ENCODE data around the gene MB. TPM values are rescaled to one million over a fixed set of nuclear protein-coding genes. Genes with fewer than 3 reads are reported as not detected.
A peak's percentile ranks its signal among the peaks of the same experiment; 100 is the strongest.

MB gene
- total RNA-seq, 2 donors from 2014 or later = 0.24 to 0.69 TPM

DNA sequence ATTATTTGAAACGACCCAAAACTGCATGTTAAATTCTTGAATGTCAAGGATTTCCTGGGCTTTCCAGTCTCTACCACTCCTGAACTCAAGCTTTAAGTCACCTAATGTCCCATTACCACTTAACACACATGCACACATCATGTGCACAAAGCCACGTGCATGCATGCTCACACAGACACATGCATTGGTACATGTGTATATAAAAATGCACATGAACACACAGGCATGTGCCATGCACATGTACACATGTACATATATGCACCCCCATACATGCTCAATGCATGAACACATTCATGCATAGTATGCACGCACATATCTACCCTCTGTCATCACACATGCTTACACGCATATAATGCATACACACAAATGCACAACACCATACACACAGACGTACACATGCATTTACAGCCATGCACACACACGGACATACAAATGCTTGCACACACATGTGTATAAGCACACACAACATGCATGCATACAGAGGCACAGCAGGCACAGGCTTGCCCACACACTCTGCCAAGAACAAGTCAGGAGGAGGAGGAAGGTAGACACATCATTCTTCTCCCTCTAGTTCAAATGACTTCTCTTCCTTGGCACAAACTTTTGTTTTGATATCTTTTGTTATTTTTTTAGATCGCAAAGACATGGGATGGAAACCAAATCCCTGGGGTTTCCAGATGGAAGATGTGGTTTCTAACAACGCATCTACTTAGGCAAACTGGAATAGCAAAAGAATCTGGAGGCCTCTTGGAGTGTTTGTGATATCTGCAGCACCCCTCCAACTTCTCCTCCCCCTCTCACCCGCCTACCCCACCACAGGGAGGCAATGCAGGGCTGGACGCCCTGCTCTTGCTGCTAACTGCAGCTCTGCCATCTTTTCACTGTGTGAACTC lies 51.9 kb downstream of the MB start:
- DNase-seq (no peak), ATAC-seq (replicated peaks in 1 of 2) (no peak)
- Mint-ChIP-seq H3K4me3 (no peak overlapping the region), H3K36me3 (ENCODE audit: insufficient read depth in 2 of 2) (no peaks in the 10 kb centered on the region), H3K27me3 (ENCODE audit: low read depth) (peaks cover 25% of the 10 kb centered on the region), H3K9me3 (no peaks in the 10 kb centered on the region), H3K27ac (no peak overlapping the region), H3K4me1 (ENCODE audit: low read depth) (peaks cover 13% of the 10 kb centered on the region)

DNA sequence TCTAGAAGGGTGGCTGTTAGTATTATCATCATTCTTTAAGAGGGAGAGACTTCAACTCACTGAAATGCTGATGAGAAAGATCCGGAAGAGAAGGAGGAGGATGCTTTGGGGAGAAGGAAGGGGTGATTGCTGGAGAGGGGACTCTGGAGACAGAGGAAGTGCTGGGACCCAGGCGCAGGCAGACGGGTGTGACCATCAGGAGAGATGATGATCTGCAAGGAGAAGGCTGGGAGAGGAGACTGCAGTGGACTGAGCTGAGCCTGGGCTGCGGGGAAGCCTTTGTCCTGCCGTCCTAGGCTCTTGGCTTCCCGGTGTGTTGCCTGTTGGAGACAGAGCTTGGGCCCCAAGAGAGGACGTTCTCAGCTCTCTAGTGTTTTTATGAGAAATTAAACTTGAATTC lies 53.9 kb downstream of the MB start:
- Mint-ChIP-seq H3K9me3 (no peaks in the 10 kb centered on the region), H3K4me3 (no peak overlapping the region), H3K27ac (no peak overlapping the region), H3K27me3 (ENCODE audit: low read depth) (peaks cover 31% of the 10 kb centered on the region), H3K36me3 (ENCODE audit: insufficient read depth in 2 of 2) (no peaks in the 10 kb centered on the region), H3K4me1 (ENCODE audit: low read depth) (peaks cover 13% of the 10 kb centered on the region)
- DNase-seq (no peak), ATAC-seq (replicated peaks in 1 of 2) (no peak)

DNA sequence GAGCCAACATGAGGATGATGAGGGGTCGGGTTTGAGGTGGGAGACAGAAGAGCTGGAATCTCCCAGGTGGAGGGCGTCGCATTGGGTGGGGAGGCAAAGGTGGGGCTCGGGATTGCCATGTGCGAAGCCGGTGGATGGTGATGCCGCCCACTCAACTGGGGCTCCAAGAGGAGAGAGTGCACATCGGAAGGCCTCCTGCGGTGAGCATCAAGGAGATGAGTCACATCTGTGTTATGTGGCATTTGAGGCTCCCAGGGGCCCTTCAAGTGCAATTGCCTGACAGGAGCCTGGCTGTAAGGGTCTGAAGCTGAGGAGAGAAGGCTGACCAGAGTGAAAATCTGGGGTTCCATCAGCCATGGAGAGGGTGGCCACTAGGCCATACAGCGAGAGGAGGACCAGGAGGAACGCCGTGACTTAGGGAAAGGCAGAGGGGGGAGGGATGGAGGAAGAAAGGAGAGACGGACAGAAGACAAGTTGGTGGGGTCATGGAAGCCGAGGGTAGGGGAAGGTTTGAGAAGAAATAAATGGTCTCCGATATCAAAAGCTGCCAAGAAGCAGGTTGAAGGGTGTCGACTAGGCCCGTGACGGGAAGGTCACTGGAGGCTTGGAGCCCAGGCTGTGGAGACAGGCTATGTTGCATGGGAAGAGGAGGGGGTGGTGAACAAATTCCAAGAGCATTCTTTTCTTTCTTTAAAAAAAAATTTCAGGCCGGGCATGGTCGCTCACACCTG lies 55.2 kb downstream of the MB start:
- Mint-ChIP-seq H3K27ac (no peak overlapping the region), H3K36me3 (ENCODE audit: insufficient read depth in 2 of 2) (no peaks in the 10 kb centered on the region), H3K27me3 (ENCODE audit: low read depth) (peaks cover 31% of the 10 kb centered on the region), H3K4me1 (ENCODE audit: low read depth) (peaks cover 13% of the 10 kb centered on the region), H3K4me3 (no peak overlapping the region), H3K9me3 (no peaks in the 10 kb centered on the region)
- DNase-seq (no peak), ATAC-seq (replicated peaks in 1 of 2) (peak; percentile 64 to 67)

DNA sequence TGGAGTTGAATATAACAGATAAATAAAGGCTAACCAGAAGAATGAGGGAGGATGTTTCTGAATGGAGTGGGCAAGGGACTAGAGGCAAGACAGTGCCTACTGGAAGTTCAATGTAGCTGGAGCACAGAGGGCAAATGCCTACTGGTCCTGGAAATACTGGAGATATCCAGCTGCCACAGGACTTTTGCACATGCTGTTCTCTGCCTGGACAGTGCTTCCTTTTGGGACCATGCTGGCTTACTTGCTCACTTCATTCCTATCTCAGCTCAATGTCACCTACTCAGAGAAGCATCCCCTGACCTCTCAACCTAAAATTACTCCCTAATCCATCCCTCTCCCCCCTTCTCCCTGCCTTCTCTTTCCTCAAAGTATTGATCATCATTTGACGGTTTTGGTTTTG lies 56.3 kb downstream of the MB start:
- H3K9me3 Mint-ChIP-seq = no peaks in the 10 kb centered on the region
- H3K27ac Mint-ChIP-seq = no peak overlapping the region
- ATAC-seq (replicated peaks in 1 of 2) = no peak
- peaks cover 31% of the 10 kb centered on the region for H3K27me3 Mint-ChIP-seq (ENCODE audit: low read depth)
- H3K4me3 Mint-ChIP-seq = no peak overlapping the region
- peaks cover 13% of the 10 kb centered on the region for H3K4me1 Mint-ChIP-seq (ENCODE audit: low read depth)
- no peak for DNase-seq
- no peaks in the 10 kb centered on the region for H3K36me3 Mint-ChIP-seq (ENCODE audit: insufficient read depth in 2 of 2)

DNA sequence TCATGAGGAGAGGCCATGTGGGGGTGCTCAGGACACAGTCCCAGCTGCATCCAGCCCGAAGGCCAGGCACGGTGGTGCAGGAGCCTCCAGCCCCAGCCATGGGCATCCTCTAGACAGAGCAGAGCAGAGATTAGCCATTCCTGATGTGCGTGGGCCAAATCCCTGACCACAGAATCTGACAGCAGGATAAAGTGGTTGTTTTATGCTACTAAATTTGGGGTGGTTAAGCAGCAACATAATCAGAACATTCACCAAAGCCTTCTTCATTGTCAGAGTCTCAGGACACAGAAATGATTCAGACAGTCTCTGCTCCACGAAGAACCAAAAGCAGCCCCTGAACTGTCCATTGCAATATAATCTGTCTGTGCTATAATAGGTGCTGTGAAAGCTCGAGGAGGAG lies 56.8 kb downstream of the MB start:
- Mint-ChIP-seq H3K27ac (no peak overlapping the region), H3K9me3 (no peaks in the 10 kb centered on the region), H3K36me3 (ENCODE audit: insufficient read depth in 2 of 2) (no peaks in the 10 kb centered on the region), H3K4me1 (ENCODE audit: low read depth) (peaks cover 13% of the 10 kb centered on the region), H3K4me3 (no peak overlapping the region), H3K27me3 (ENCODE audit: low read depth) (peaks cover 31% of the 10 kb centered on the region)
- no peak for ATAC-seq (replicated peaks in 1 of 2)
- DNase-seq = no peak

DNA sequence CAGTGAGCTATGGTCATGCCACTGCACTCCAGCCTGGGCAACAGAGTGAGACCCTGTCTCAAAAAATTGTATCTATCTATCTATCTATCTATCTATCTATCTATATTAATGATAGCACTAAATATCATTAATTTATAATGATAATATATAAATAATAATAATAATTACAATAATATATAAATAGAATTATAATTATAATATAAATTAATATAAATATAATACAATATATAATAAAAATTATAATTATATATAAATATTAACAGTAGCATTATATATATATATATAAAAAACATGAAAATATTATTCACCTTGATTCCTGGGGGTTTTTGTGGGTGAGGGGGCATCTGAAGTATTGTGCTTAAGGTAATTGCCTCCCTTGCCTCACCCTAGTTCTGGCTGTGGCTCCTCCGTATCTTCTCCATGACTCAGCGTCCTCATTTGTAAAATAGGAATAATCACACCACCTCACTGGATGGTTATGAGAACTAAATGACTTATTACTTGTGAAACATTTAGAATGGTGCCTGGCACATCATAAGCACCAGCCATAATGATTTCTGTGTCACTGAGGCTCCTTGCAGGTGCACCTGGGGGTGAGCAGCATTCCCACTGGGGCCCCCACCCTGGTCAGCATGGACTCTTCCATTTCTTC lies 57.6 kb downstream of the MB start:
- Mint-ChIP-seq H3K27me3 (ENCODE audit: low read depth) (peaks cover 26% of the 10 kb centered on the region), H3K36me3 (ENCODE audit: insufficient read depth in 2 of 2) (no peaks in the 10 kb centered on the region), H3K4me3 (no peak overlapping the region), H3K4me1 (ENCODE audit: low read depth) (peaks cover 13% of the 10 kb centered on the region), H3K9me3 (no peaks in the 10 kb centered on the region), H3K27ac (no peak overlapping the region)
- ATAC-seq (replicated peaks in 1 of 2) = no peak
- DNase-seq = no peak

DNA sequence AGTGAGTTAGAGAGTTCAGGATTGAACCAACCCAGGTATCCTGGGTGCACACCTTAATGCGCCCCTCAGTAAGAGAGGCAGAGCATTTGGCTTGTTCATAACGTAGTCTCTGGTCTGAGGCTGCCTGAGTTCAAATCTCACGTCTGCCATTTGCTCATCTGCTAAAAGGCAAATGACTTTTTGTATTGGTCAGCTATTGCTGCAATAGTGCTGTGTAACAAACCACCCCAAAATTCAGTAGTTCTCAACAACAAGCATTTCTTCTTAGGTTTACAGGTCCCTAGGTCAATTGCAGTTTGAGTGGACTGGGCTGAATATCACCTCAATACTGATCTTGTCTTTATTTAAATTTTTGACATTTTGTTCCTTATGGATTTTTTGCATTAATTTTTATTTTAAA lies 58.4 kb downstream of the MB start:
- H3K27ac Mint-ChIP-seq = no peak overlapping the region
- H3K36me3 Mint-ChIP-seq (ENCODE audit: insufficient read depth in 2 of 2) = no peaks in the 10 kb centered on the region
- H3K4me1 Mint-ChIP-seq (ENCODE audit: low read depth) = peaks cover 13% of the 10 kb centered on the region
- H3K27me3 Mint-ChIP-seq (ENCODE audit: low read depth) = peaks cover 26% of the 10 kb centered on the region
- no peak for ATAC-seq (replicated peaks in 1 of 2)
- H3K9me3 Mint-ChIP-seq = no peaks in the 10 kb centered on the region
- H3K4me3 Mint-ChIP-seq = no peak overlapping the region
- DNase-seq = no peak

DNA sequence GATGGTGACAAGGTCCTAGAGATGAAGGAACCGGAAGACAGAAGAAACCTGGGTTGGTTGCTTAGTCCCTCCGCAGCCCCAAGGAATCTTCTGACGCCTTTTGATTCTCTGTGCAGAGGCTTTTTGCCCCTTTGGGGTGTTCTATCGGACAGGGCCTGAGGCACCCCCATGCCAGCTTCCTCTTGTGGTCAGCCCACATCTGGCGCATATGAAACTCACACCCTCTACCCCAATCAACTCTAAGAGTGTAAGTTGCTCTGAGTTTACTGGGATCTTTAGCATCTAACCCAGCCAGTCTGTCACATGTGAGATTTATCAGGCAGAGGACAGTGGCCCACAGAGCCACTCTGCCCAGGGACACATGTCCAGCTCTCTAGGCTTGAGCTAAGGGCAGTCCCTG lies 59.1 kb downstream of the MB start:
- DNase-seq = no peak
- Mint-ChIP-seq H3K27ac (no peak overlapping the region), H3K36me3 (ENCODE audit: insufficient read depth in 2 of 2) (no peaks in the 10 kb centered on the region), H3K4me3 (no peak overlapping the region), H3K27me3 (ENCODE audit: low read depth) (peaks cover 26% of the 10 kb centered on the region), H3K4me1 (ENCODE audit: low read depth) (peaks cover 19% of the 10 kb centered on the region), H3K9me3 (no peaks in the 10 kb centered on the region)
- no peak for ATAC-seq (replicated peaks in 1 of 2)

Other genes starting within 250 kb of the MB start
- under 1 TPM; 0.34 to 0.76 TPM for gene HMOX1, start 236.2 kb downstream of the MB start, total RNA-seq
- 100 to 1,000 TPM; 290 to 370 TPM for gene MCM5, start 217.2 kb downstream of the MB start, total RNA-seq
- under 1 TPM; 0.19 to 0.28 TPM for gene RASD2, start 76.5 kb downstream of the MB start, total RNA-seq
- gene APOL6, start 31.1 kb upstream of the MB start, total RNA-seq = 10 to 100 TPM; 42.0 to 56.0 TPM
- not detected for gene APOL5, start 100.5 kb upstream of the MB start, total RNA-seq

Data from activated T-cell treated with anti-CD3 and anti-CD28 coated beads, Interleukin-2, amount 50 U/mL, for 72 hours (primary cell).